HG03432 (cell line): Measurements from ENCODE around the gene PDGFA.

Experiments
- ATAC-seq: cut with Tn5 transposase; IDR thresholded peaks from one replicate; pipeline ENCODE4 v1.9.1; 2021; ENCODE audit warnings: mild to moderate bottlenecking, moderate library complexity; ENCODE audit not compliant: unreplicated experiment

Gene PDGFA

DNA sequence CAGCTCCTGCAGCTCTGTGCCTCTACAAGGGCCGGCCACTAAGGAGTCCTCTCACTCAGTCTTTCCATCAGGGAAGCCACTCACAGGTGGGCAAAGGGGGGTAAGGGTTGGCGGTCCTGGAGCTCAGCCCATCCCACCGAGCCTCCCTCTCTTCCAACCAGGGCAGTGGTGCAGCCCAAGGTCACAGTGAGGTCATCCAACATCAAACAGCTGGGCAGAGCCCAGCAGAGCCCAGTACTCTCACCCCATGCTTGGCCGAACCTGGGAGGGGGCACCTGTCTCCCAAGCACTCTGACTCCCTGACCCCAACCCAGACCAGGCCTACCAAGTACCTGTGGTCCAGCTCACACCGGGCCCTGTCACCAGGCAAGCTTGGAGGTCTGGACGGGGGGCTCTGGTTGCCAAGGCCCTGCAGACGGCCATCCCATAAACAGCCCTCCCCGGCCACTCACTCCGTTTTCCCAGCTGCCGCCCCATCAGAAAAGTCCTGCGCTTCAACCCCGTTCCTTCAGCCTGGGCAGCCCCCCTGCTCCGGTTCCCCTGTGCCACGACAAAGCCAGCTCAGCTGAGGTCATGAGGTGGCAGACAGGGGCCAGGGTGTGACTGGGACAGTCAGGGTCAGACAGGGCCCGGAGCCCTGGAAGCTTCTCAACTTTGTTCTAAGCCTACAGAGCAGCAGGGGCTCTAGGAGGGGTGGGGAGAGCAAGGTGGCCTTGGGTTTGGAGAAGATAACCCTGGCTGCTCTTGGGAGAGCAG, 27.5 kb downstream of the PDGFA start:
- no peak for ATAC-seq

DNA sequence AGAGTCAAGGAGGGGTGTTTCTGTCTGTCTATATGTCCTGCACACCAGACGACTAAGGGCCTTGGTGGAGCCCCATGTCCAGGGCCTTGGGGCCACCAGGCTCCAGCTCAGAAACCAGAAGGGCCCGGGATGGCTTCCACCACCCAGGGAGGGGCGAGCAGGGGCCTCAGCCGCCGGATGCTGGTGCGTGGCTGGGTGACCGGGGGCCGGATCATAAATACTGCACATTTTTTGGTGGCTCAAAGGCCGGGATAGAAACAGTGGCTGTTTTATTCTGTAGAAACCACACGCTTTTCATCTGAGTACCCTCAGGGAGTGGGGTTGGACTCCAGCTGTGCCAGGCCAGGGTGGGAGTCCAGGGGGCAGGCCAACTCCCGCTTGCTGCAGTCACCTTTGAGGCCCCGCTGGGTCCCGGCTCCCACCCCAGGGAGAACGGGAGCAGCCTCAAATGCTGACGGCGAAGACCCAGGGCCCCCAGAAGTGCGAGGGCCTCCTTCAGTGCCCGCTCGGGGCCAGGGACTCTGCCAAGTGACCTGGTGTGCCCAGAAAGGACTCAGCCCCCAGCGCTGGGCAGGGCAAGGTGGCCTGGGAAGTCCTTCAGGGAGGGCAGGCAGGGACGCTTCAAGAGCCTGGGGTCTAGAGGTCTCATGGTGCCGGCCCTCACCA, 28.2 kb downstream of the PDGFA start:
- no peak for ATAC-seq

DNA sequence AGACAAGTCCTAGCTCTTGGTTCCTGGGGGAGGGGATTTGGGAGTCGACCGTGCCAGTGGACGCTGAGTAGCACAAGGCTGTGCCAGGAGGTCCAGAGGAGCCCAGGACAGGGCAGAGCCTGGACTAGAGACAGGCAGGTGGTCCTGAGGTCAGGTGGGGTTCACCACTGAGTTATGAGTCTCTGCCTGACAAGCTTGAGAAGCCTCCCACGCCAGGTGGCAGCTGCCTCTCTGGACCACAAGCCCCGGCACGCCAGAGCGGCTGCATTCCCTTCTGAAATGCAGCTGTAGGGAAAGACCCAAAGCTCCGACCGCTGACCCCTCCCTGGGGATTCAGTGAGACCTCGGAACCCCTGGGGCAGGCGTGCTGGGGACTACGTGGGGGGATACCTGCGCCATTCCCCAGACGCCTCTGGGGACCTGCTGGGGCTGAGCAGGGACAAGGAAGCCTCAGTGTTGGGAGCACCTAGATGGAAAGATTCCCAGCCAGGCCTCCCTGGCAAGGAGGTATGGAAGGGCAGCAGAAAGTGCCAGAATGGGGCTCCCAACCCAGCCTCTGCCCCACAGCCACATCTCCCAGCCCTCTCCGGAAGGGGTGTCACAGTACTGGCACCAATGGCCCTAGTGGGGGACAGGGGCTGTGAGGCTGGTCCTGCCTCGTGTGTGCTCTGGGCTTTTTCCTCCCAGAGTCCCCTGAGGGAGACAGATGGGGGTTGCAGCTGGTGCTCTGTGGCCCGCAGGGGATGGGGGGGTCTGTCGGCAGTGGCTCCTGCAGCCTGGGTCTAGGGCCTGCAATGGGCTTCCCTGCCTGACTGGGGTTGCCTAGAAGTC, 29.0 kb downstream of the PDGFA start:
- ATAC-seq = peak; percentile 71

DNA sequence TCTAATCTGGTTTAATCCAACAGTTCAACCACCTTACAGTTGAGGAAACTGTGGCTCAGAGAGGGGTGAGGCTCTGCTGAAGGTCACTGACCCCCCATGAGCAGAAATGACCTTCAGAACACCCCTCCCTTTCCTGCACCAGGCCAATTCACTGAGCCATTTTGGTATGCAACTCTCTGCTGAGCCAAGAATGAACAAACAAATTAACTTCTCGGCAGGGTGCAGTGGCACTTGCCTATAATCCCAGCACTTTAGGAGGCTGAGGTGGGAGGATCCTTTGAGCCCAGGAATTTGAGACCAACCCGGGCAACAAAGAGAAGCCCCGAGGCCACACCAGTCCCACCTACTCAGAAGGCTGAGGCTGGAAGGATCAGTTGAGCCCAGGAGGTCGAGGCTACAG, 29.8 kb downstream of the PDGFA start:
- no peak for ATAC-seq

DNA sequence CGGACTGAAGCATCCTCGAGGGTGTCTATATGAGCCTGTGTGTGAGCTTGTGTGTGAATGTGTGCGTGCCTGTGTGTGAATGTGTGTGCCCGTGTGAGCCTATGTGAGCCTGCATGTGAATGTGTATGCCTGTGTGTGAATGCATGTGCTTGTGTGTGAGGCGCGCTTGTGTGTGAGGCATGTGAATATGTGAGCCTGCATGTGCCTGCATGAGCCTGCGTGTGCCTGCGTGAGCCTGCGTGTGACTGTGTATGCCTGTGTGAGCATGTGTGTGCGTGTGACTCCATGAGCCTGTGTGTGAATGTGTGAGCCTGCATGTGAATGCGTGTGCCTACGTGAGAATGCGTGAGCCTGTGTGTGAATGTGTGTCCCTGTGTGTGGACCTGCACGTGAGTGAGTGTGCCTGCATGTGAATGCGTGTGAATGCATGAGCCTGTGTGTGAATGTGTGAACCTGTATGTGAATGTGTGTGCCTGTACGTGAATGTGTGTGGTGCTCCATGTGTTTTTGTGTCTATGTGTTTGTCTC, 33.4 kb downstream of the PDGFA start:
- ATAC-seq = no peak

DNA sequence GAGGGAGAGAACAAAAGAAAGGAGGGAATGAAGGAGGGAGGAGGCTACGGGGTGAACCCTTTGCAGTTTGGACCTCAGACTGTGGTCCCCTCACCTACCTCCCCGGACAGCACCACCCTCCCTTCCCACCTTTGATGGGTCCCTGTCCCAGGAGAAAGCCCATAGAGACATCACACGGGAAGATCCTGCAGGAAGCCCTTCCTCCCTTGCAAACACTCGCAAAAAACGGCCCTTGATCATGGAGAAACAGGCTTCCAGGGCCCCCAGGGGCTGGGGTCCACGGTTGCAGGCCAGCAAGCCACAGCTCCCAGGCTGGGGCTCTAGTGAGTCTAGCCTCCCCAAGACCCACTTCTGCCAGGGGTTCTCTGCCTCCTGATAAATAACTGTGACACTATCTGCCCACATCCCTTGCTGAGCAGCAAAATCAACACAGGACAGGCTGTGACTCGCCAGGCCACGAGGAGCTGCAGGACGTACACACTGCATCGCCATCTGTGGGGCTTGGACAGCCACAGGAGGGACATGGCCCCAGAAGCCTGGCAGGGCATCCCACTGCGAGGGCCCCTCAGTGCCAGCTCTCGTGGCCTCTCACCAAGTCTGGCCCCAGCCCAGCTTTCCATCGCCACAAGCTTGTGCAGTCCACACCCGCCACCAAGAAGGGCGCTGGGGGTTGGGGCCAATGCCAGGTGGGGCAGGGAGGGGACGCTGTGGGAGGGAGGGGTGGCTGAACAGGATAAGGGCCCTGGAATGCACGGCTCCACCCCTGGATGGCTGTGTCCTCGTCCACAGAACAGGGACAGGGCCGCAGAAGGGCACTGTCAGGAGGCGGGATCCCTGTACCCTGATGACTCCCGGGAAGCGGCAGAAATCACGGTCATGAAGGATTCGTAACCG, 34.2 kb downstream of the PDGFA start:
- no peak for ATAC-seq

DNA sequence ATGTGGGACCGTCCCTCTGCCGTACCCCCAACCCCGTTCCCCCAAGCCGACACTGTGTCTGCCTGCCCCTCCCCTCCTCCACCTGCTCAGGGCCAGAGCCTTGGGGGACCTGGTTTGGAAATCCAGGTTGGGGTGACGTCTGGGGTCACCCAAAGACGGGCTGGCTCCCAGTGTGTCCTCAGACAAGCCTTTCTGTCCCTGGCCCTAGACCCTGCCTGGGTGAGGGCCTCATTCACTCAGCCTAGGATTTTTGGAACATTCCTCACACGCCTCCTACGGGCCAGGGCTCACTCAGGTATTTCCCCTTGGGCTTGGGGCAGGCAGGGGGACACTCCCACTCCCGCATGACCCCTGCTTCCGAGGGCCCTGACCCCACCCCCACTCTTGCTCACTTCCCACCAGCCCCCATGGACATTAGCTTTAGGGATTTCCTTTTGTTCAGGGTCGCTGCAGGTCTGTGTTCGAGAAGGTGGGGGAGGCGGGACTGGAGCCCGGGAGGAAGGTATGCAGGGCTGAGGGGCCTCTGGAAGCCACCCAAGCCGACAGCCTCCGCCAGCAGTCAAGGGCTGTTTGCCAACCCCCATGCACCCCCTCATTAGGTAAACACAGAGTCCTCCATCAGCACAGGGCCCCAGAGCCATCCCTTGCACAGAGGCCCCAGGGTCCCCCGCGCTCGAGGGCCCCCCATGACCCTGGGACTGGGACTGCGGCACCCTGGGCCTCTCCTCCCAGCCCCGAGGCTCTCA, 35.1 kb downstream of the PDGFA start:
- ATAC-seq = no peak

DNA sequence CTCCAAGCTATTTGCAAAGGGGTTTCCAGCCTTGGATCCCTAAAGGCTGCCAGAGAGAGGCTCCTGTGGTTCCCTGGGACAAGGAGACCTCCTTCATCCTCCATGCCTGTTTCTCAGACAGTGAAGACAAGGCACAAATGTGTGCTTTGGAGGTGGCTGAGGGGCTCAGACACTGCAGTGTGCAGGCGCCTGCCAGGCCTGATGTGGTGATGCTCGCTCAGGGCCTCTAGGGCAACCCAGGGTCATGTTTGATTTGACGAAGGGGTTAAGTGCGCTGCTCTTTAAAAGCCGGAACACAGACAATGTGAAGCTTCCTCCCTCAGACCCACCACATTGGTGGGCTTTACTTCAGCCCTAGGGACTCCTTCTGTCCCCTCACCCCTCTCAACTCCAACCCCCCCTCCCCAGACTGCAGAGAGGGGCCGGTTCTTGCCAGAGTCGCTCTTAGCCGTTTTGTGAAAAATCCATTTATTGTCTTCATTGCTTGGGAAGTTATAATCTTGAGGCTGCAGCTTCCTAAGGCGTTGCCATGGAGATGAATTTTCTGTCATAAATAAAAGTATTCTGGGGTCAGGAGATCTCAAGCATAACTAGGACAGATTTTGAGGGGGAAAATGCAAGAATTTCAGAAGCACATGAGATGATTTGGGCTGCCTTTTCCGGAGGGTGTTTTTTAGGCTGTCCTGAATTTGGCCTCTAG, 35.8 kb downstream of the PDGFA start:
- no peak for ATAC-seq

DNA sequence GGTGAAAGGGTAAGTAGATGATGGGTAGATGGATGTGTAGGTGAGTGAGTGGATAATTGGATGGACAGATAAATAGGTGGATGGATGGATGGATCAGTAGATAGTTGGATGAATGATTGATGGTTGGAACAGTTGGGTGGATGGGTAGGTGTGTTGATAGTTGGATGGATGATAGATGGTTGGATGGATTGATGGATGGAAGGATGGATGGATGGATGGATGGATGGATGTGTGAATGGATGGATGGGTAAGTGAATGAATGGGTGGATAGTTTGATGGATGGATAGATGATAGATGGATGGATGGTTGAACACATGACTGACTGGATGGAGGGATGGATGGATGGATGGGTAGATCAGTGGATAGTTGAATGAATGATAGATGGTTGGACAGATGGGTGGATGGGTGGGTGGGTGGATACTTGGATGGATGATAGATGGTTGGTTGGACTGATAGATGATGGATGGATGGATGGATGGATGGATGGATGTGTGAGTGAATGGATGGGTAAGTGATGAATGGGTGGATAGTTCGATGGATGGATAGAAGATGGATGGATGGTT, 37.0 kb downstream of the PDGFA start:
- ATAC-seq = no peak

DNA sequence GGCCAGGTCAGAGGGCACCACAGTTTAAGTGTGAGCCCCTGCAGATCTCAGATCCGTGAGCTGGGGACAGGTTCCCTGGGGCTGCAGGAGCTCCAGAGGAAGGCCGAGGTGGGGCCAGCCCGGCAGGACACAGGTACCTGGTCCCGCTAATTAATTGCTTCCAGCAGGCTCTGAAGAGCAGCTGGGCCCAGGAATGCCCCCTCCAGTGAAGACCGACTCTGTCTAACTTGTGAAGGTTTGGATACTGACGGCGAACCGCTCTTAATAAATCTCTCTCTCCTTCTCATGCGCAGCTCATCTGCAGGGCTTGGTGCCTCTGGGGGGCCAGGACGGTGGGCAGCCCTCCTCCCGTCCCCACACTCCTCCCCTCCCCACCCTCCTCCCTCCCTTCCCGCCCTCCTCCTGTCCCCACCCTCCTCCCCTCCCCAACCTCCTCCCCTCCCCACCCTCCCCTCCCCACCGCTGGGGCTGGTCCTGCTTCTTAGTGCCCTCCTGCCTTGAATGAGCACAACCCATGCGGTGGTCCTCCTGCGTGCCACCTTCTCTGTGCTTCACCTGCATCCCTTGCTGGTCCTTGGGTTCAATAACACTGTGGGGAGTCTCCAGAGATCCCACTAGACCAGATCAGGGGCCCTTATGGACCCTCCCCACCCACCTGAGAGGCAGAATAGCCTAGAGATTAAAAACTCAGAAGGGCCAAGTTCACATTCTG, 38.3 kb downstream of the PDGFA start:
- ATAC-seq = no peak

DNA sequence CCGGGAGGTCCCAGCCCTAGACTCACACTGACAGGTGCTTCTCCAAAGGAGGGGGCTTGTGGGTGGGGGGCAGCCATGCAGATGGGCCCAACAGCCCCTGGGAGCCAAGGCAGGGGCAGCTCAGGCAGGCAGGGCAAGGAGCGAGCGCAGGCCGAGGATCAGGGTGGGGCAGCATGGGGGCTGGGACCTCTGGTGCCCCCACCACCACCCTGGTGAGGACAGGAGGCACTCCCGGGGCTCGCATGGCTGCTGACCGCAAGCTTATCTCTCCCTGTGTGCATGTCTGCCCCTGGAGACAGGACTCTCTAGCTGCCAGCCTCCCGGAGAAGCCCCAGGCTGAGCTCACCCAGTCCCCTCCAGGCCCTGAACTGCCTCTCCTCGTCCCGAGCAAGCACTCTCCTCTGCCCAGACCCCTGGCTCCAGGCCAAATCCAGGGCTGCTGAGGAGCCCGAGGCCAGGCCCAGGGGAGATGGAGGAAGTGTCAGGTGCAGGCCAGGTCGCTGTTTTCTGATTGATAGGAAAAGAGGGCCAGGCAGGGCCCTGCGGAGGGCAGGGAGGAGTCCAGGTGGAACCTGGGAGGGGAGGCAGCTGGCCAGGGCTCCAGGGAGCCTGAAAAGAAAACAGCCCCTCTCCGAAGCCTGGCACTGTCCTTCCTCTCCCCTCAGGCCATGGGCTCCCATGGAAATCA, 39.0 kb downstream of the PDGFA start:
- no peak for ATAC-seq

DNA sequence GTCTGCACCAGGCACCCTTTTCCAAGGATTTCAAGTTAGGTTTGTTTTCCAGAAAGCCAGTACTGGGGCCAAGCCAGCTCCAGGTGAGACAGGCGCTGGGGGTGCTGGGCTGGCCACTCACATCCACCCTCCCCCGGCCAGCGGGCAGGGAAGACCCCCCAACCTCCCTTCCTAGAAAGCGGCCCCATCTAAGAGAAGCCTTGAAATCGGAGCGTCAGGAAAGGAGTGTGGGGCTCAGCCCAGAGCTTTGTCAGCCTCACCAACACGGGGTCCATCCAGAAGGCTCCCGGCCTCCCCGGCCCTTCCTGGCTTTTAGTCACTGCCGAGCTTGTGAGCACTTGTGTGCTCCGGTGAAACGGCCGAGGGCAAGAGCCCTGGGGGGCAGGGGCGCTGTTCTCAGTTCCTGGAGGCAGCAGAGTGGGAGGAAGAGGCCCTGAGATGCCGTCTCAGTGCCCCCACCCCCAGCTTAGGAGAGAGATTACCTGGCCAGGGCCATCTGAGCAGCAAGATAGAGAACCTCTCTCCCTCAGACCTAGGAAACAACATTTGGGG, 39.6 kb downstream of the PDGFA start:
- no peak for ATAC-seq

DNA sequence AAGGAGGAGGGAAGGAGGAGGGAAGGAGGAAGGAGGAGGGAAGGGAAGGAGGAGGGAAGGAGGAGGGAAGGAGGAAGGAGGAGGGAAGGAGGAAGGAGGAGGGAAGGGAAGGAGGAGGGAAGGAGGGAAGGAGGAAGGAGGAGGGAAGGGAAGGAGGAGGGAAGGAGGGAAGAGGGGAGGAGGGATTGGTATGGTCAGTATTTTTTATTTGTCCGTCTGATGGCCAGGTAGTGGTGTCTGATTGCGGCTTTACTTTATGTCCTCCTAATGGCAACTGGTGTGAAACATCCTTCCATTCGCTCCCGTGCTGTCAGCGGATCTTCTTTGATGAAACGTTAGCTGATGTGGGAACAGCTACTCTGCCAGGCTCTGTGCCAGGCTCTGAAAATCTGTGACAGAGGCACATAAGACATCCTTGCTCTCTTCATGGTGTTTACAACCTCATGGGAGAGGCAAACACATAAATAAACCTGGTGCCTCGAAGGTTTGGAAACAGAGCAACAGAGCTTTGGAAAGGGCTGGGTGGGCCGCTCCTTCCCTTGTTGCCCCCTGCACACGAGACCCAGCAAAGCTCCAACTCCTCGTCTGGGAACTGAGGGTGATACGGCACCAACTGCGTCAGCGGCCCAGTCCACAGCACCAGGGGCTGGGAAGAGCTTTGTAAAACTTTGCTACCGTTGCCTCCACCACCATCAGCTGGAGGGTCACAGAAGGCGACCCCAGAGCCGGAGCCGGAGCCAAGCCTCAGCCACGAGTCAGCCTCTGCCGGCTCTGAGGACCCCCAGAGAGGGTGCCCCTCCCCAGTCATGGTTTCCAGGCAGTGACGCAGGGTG, 40.3 kb downstream of the PDGFA start:
- no peak for ATAC-seq

DNA sequence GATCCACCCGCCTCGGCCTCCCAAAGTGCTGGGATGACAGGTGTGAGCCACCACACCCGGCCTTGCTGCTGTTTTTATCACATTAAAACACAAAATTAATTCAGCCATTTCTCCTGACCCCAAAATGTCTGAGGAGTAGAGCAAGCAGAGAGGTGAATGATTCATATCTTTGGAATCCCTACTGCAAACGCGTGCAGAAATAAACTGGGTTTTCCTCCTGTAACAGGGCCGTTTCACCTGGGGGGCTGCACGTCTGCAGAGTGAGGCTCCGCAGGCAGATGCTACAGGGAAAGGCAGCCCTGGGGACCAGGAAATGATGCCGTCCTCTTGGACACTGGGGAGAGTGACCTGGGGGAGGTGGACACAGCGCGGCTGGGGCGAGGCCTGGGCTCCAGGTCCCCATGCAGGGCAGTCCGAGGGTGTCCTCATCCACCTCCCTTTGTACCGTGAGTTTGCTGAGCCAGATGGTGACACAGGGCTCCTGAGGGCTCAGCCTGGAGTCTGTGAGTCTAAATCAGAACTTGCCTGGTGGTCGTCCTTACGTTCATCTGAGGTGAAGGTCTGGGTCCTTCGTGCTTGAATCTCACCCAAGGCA, 41.9 kb downstream of the PDGFA start:
- no peak for ATAC-seq

DNA sequence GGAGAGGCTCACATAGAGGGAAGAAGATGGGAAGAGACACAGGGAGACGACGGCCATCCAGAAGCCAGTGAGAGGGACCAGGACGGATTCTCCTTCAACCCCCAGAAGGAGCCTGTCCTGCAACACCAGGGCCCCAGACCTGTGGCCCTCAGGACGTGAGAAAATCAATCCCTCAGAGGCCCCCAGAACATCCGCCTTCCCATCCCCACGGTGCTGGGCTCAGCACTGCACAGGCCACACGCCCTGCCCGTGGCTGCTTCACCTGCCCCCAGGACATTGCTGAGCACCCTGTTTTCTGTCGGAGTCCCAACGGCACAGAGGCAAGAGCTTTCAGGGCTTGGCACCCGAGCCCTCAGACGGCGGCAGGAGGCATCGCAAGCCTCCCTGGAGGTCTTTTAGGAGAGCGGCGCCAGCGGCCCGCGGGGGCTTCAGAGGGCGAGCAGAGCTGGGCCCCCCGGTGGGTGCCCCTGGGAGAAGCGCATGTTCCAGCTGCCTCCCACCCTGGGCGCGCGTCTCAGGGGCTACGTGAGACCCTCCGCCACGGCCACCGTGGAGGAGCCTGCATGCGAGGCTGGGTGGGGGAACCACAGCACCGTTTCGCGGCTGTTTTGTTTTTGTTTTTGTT, 42.8 kb downstream of the PDGFA start:
- ATAC-seq = no peak
